K562 (cell line): ENCODE measurements around the gene NCOA6. TPM values are rescaled to one million over a fixed set of nuclear protein-coding genes. Genes with fewer than 3 reads are reported as not detected.

ENCODE experiments used
- CBX3 ChIP-seq, 2 experiments: IDR thresholded peaks; 1 replicate in 1 of 2; 2 replicates in 1 of 2; pipeline ENCODE4 v1.6.1; 2012; ENCODE audit warnings: inconsistent platforms in 2 of 2, low read length in 2 of 2, borderline replicate concordance in 1 of 2, control low read depth in 1 of 2
- DNMT1 ChIP-seq: fragments of 450-650 bp; IDR thresholded peaks from 2 replicates; pipeline ENCODE4 v1.6.1; 2016; ENCODE audit warnings: antibody characterized with exemption, mild to moderate bottlenecking
- FOXK1 ChIP-seq: sonication (generic); formaldehyde crosslinking; IDR thresholded peaks from 2 replicates; pipeline ENCODE4 v1.8.0; 2022; ENCODE audit warnings: missing genetic modification reagents, mild to moderate bottlenecking, borderline replicate concordance
- GABPA ChIP-seq: fragments of 200-800 bp; sonication (Bioruptor generic); conservative IDR thresholded peaks from 2 replicates; pipeline ENCODE4 v1.6.1; 2016; ENCODE audit warnings: low read depth, missing genetic modification characterization, missing compliant biosample characterization
- HIVEP1 ChIP-seq: fragments of 250-450 bp; sonication (Bioruptor Pico); IDR thresholded peaks from 2 replicates; pipeline ENCODE4 v1.4.0; 2020; ENCODE audit warnings: mild to moderate bottlenecking
- HLTF ChIP-seq: fragments of 450-650 bp; IDR thresholded peaks from 2 replicates; pipeline ENCODE4 v1.6.1; 2016
- IFI16 ChIP-seq: fragments of 250-450 bp; sonication (Bioruptor Pico); IDR thresholded peaks from 2 replicates; pipeline ENCODE4 v2.1.2; 2022; ENCODE audit warnings: mild to moderate bottlenecking, inconsistent platforms
- MCM2 ChIP-seq: fragments of 450-650 bp; IDR thresholded peaks from 2 replicates; pipeline ENCODE4 v1.6.1; 2017; ENCODE audit warnings: low read depth, mild to moderate bottlenecking
- NBN ChIP-seq: fragments of 450-650 bp; IDR thresholded peaks from 2 replicates; pipeline ENCODE4 v1.6.1; 2016; ENCODE audit warnings: low read depth, mild to moderate bottlenecking
- NFATC3 ChIP-seq: fragments of 450-650 bp; IDR thresholded peaks from 2 replicates; pipeline ENCODE4 v1.6.1; 2017; ENCODE audit warnings: mild to moderate bottlenecking
- SIN3A ChIP-seq, 2 experiments: fragments of 150-350 bp in 1 of 2; IDR thresholded peaks; 2 replicates each; pipeline ENCODE4 v1.6.1; 2011 to 2016; ENCODE audit warnings: borderline replicate concordance in 2 of 2, low read depth in 2 of 2, low read length in 2 of 2, mild to moderate bottlenecking in 2 of 2, moderate library complexity in 2 of 2; ENCODE audit not compliant: control insufficient read depth in 1 of 2
- SMAD2 ChIP-seq: fragments of 150-350 bp; IDR thresholded peaks from 2 replicates; pipeline ENCODE4 v1.6.1; 2014; ENCODE audit warnings: low read depth, mild to moderate bottlenecking, low read length
- SRF ChIP-seq, 2 experiments: fragments of 250-450, 450-650 bp in 1 of 2; sonication (Bioruptor Pico) in 1 of 2; sonication (generic) in 1 of 2; formaldehyde crosslinking; IDR thresholded peaks; 2 replicates each; pipeline versions ENCODE4 v1.5.0 to v1.5.1; 2020 to 2022; ENCODE audit warnings: mild to moderate bottlenecking in 1 of 2, missing genetic modification reagents in 1 of 2
- SRSF9 ChIP-seq: fragments of 200-400 bp; formaldehyde crosslinking; IDR thresholded peaks from 2 replicates; pipeline ENCODE4 v1.6.1; 2017; ENCODE audit warnings: low read depth, low read length, borderline replicate concordance
- TARDBP ChIP-seq: fragments of 450-650 bp; IDR thresholded peaks from 2 replicates; pipeline ENCODE4 v1.6.1; 2016
- THAP7 ChIP-seq: fragments of 250-450 bp; sonication (Bioruptor Pico); IDR thresholded peaks from 2 replicates; pipeline ENCODE4 v1.5.0; 2021
- U2AF1 ChIP-seq: fragments of 200-400 bp; formaldehyde crosslinking; optimal IDR thresholded peaks from 2 replicates; pipeline ENCODE3; 2017; ENCODE audit warnings: mild to moderate bottlenecking, low read depth, low read length, moderate library complexity
- USF1 ChIP-seq: sonication (generic); formaldehyde crosslinking; IDR thresholded peaks from 2 replicates; pipeline ENCODE4 v1.9.0; 2022; ENCODE audit warnings: mild to moderate bottlenecking, missing genetic modification reagents
- ZFPM2 ChIP-seq: fragments of 250-450 bp; sonication (Bioruptor Pico); IDR thresholded peaks from 2 replicates; pipeline ENCODE4 v1.5.1; 2022; ENCODE audit warnings: mild to moderate bottlenecking
- ZNF57 ChIP-seq: fragments of 450-650 bp; formaldehyde crosslinking; IDR thresholded peaks from 2 replicates; pipeline ENCODE4 v1.4.0; 2020; ENCODE audit warnings: mild to moderate bottlenecking, moderate library complexity
- ZNF584 ChIP-seq: fragments of 200-800 bp; sonication (Bioruptor generic); IDR thresholded peaks from 2 replicates; pipeline ENCODE4 v1.6.1; 2016; ENCODE audit warnings: low read depth, mild to moderate bottlenecking, missing genetic modification characterization, missing compliant biosample characterization
- polyA plus RNA-seq, 8 experiments: library from polyadenylated mRNA; depleted of rRNA in 4 of 8; stranded (reverse) in 5 of 8; unstranded in 3 of 8; fragments of >200 nt; fragmentation: Nextera tagmentation in 2 of 8; fragmentation: Illumina TruSeq in 1 of 8; extraction: Ambion mirVana in 2 of 8; extraction: Trizol in 1 of 8; gene quantifications; 2 replicates each; pipeline versions ENCODE4 v1.2.1 to v1.2.3, GENCODE V29; 2011 to 2014; ENCODE audit warnings: inconsistent platforms in 1 of 8, missing spikeins in 1 of 8
- total RNA-seq, 7 experiments: library from RNA; depleted of rRNA in 6 of 7; stranded (reverse); fragments of >200 nt in 6 of 7; fragmentation: Illumina TruSeq in 2 of 7; extraction: Trizol in 2 of 7; gene quantifications; 2 replicates each; pipeline versions ENCODE4 v1.2.1 to v1.2.3, GENCODE V29; 2011 to 2021; ENCODE audit warnings: low replicate concordance in 1 of 7
- TF ChIP-seq, protein P1 (sequence below): fragments of 450-650 bp; conservative IDR thresholded peaks from 2 replicates; pipeline ENCODE4 v1.6.1; 2016; ENCODE audit warnings: missing genetic modification characterization, low read depth, mild to moderate bottlenecking, control low read depth, missing compliant biosample characterization
- TF ChIP-seq, protein P2 (sequence below): sonication (generic); formaldehyde crosslinking; IDR thresholded peaks from 2 replicates; pipeline ENCODE4 v1.8.1; 2023; ENCODE audit warnings: mild to moderate bottlenecking, missing genetic modification reagents, moderate library complexity

NCOA6 gene
- total and polyA plus RNA-seq, 9 of the 15 experiments (the other 6 are each of a cell fraction or from before 2014, with no cell fraction given): 6.1 to 25.0 (median 9.5) TPM

GRCh38 chr20:34704177-34705007 is 121.1 kb downstream of the NCOA6 start, which contains the start of gene TP53INP2 (continued):
- TF ChIP-seq THAP7 (CRISPR knock-in tag) (no peak), NFATC3 (no peak), SRSF9 (no peak), NBN (peak; percentile 16; the same call in 1 of the 2 replicates), ZNF57 (CRISPR knock-in tag) (no peak), ZNF584 (CRISPR knock-in tag) (0 out of 2 replicates have a peak, but pooled peaks have one; percentile 66), SMAD2 (no peak), CBX3 (IDR thresholded peaks at IDR 0.05; ENCODE audit: borderline replicate concordance in 1 of 2, low read length in 2 of 2) (no peak), ZFPM2 (CRISPR knock-in tag) (no peak), IFI16 (CRISPR knock-in tag) (no peak), SIN3A (IDR thresholded peaks at IDR 0.05; ENCODE audit: borderline replicate concordance in 2 of 2, control insufficient read depth in 1 of 2, low read depth in 2 of 2, low read length in 2 of 2) (peak in 1 of 2 experiments; percentile 81), FOXK1 (no peak; the same call in 1 of the 2 replicates), GABPA (tag) (peak; percentile 43; the same call in 1 of the 2 replicates), MCM2 (no peak), TARDBP (0 out of 2 replicates have a peak, but pooled peaks have one; percentile 54), HLTF (no peak), USF1 (CRISPR knock-in tag) (no peak), U2AF1 (no peak), HIVEP1 (CRISPR knock-in tag) (no peak), SRF (CRISPR knock-in tag; IDR thresholded peaks at IDR 0.05) (no peak), DNMT1 (no peak)
- TF ChIP-seq, protein P1, sequence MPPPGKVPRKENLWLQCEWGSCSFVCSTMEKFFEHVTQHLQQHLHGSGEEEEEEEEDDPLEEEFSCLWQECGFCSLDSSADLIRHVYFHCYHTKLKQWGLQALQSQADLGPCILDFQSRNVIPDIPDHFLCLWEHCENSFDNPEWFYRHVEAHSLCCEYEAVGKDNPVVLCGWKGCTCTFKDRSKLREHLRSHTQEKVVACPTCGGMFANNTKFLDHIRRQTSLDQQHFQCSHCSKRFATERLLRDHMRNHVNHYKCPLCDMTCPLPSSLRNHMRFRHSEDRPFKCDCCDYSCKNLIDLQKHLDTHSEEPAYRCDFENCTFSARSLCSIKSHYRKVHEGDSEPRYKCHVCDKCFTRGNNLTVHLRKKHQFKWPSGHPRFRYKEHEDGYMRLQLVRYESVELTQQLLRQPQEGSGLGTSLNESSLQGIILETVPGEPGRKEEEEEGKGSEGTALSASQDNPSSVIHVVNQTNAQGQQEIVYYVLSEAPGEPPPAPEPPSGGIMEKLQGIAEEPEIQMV (tag): no peak
- TF ChIP-seq, protein P2, sequence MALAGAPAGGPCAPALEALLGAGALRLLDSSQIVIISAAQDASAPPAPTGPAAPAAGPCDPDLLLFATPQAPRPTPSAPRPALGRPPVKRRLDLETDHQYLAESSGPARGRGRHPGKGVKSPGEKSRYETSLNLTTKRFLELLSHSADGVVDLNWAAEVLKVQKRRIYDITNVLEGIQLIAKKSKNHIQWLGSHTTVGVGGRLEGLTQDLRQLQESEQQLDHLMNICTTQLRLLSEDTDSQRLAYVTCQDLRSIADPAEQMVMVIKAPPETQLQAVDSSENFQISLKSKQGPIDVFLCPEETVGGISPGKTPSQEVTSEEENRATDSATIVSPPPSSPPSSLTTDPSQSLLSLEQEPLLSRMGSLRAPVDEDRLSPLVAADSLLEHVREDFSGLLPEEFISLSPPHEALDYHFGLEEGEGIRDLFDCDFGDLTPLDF (CRISPR knock-in tag): no peak
